ENCODE data around the gene SNCB.

The SNCB gene

DNA sequence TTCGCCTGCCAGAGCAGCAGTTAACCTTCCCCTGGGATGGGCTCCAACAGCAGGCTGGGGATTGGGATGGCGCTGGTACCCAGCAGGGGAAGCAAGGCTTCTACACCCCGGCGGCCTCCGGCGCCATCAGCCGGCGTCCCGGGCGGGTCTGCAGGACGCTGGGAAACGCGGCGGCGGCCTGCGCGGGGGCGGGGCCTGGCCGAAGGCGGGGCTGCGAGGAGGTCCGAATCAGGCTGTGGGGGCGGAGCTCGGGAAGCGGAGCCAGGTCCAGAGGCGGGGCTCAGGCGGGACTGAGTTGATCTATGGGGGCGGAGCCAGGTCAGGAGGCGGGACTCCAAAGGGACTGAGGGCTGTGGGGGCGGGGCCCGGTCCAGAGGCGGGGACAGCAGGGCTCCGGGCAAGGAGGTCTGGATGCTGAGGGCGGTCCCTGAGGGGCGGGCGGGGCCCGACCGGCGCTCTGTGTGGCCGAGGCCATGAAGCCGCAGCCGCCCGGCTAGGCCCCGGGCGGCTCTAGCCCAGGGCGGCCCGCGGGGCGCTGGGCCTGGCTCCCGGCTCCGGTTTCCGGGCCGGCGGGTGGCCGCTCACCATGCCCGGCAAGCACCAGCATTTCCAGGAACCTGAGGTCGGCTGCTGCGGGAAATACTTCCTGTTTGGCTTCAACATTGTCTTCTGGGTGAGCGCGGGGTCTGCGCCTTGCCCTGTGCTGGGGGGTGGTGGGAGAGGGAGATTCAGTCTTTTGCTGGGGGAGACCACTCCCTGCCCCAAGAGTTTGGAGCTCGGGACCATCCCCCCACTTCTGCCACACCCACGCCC is 16.9 kb upstream of the SNCB start, which contains the start of gene TSPAN17:
TSS of gene TSPAN17 (plus strand) at position 455 of the 813 bp plus-strand sequence. CDS start at position 587, 132 bp downstream.
- Histone ChIP-seq H2BK5ac (ENCODE audit: low read depth, low read length, poor library complexity) (peak within 1 kb of the TSS; percentile 76), H3K79me2 (ENCODE audit: control insufficient read depth, insufficient read depth, low read length, poor library complexity) (peaks cover 6% of the 10 kb centered on the region), H3K9ac (ENCODE audit: low read length) (peak within 1 kb of the TSS; percentile 81), H3K9me3 (ENCODE audit: insufficient read depth, low read depth, low read length) (no peaks in the 10 kb centered on the region), H3K14ac (ENCODE audit: low read length) (peak within 1 kb of the TSS; percentile 89), H3K4me3 (ENCODE audit: low read depth, low read length) (peak within 1 kb of the TSS; percentile 74), H3K18ac (ENCODE audit: low read length) (peak within 1 kb of the TSS; percentile 76), H2AFZ (ENCODE audit: insufficient read depth, low read length, poor library complexity) (peak within 1 kb of the TSS; percentile 95), H3K27me3 (ENCODE audit: insufficient read depth, low read length) (no peaks in the 10 kb centered on the region), H3K4me1 (ENCODE audit: control insufficient read depth in 1 of 2, insufficient read depth in 2 of 2, low read length in 2 of 2) (peaks cover 11 to 12% of the 10 kb centered on the region in 2 experiments), H3K79me1 (ENCODE audit: low read length) (peaks cover 10% of the 10 kb centered on the region), H3K4me2 (ENCODE audit: low read length) (peak within 1 kb of the TSS; percentile 88), H2AK5ac (ENCODE audit: low read length) (peak within 1 kb of the TSS; percentile 26), H4K91ac (ENCODE audit: low read depth, low read length) (peak within 1 kb of the TSS; percentile 84), H3K27ac (ENCODE audit: low read depth, low read length) (peak within 1 kb of the TSS; percentile 40), H2BK120ac (ENCODE audit: insufficient read depth, low read length, poor library complexity) (peak within 1 kb of the TSS; percentile 73), H3K4ac (ENCODE audit: low read depth, low read length) (peak within 1 kb of the TSS; percentile 82), H3K36me3 (ENCODE audit: control insufficient read depth in 1 of 2, insufficient read depth in 2 of 2, low read length in 2 of 2) (no peaks in the 10 kb centered on the region), H3K23ac (ENCODE audit: low read length) (no peak within 1 kb of the TSS), H4K8ac (ENCODE audit: low read depth, low read length) (peak within 1 kb of the TSS; percentile 92), H2BK12ac (ENCODE audit: low read length) (no peak within 1 kb of the TSS), H4K12ac (ENCODE audit: low read depth, low read length) (peak within 1 kb of the TSS; percentile 91)
- no CpG with 5 or more reads among the region's 63 CpGs for WGBS (ENCODE audit: extremely low coverage, insufficient coverage, insufficient read length)
- DNase-seq = peak; percentile 100

DNA sequence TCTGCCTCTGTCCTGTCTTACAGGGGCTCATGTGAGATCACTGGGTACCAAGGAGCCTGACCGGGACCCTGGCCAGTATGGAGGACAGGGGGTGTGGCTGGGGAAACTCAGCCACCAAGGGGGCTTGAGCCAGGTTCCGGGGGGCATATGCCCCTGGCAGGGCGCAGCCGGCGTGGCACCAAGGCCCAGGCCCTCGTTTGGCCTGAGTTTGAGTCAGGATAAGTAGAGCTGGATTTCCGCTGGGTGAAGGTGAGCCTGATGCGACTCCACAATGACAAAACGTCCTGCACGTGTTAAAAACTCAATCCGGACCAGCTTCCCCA is 16.3 kb upstream of the SNCB start:
- Histone ChIP-seq H3K4me2 (ENCODE audit: low read length) (peak overlapping the region; percentile 86), H2BK12ac (ENCODE audit: low read length) (no peak overlapping the region), H3K27ac (ENCODE audit: low read depth, low read length) (peak overlapping the region; percentile 40), H3K18ac (ENCODE audit: low read length) (peak overlapping the region; percentile 74), H3K4ac (ENCODE audit: low read depth, low read length) (peak overlapping the region; percentile 42), H3K9me3 (ENCODE audit: insufficient read depth, low read depth, low read length) (no peaks in the 10 kb centered on the region), H3K4me1 (ENCODE audit: control insufficient read depth in 1 of 2, insufficient read depth in 2 of 2, low read length in 2 of 2) (peaks cover 11 to 12% of the 10 kb centered on the region in 2 experiments), H3K79me1 (ENCODE audit: low read length) (peaks cover 10% of the 10 kb centered on the region), H4K91ac (ENCODE audit: low read depth, low read length) (peak overlapping the region; percentile 72), H2AFZ (ENCODE audit: insufficient read depth, low read length, poor library complexity) (peak overlapping the region; percentile 95), H2BK120ac (ENCODE audit: insufficient read depth, low read length, poor library complexity) (no peak overlapping the region), H3K4me3 (ENCODE audit: low read depth, low read length) (peak overlapping the region; percentile 47), H3K23ac (ENCODE audit: low read length) (no peak overlapping the region), H3K79me2 (ENCODE audit: control insufficient read depth, insufficient read depth, low read length, poor library complexity) (peaks cover 6% of the 10 kb centered on the region), H4K8ac (ENCODE audit: low read depth, low read length) (peak overlapping the region; percentile 83), H2BK5ac (ENCODE audit: low read depth, low read length, poor library complexity) (no peak overlapping the region), H3K14ac (ENCODE audit: low read length) (peak overlapping the region; percentile 36), H3K9ac (ENCODE audit: low read length) (peak overlapping the region; percentile 75), H4K12ac (ENCODE audit: low read depth, low read length) (peak overlapping the region; percentile 91), H3K36me3 (ENCODE audit: control insufficient read depth in 1 of 2, insufficient read depth in 2 of 2, low read length in 2 of 2) (no peaks in the 10 kb centered on the region), H2AK5ac (ENCODE audit: low read length) (peak overlapping the region; percentile 23), H3K27me3 (ENCODE audit: insufficient read depth, low read length) (no peaks in the 10 kb centered on the region)
- WGBS (ENCODE audit: extremely low coverage, insufficient coverage, insufficient read length) = no CpG with 5 or more reads among the region's 11 CpGs
- no peak for DNase-seq

DNA sequence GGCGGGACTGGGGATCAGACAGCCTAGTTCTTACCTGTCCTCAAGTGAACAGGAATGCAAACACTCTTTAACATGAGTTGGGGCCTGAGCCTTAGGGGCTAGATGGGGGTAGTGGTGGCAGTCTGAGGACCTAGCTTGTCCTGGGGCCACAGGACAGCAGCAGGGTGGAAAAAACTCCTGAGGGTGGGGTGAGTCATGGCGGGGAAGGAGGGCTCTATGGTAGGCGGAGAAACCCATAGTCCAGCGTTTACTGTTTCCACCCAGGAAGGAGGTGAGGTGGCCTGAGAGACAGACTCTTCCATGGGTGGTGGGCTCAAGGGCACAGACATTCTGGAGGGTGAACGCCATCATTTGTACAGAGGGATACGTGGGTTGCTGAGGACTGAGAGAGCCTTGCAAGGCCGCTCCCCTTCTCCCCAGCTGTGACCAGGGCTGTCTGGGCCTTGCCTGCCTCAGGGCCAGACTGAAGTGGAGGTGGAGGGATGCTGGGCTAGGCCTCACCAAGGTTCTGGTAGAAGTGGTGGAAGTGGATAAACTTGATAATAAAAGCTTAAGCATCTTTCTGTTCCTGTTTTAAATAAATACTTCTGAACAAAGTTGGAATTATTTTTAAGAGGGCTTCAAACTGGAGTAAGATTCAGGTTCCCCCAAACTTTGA is 15.8 kb upstream of the SNCB start:
- Histone ChIP-seq H3K36me3 (ENCODE audit: control insufficient read depth in 1 of 2, insufficient read depth in 2 of 2, low read length in 2 of 2) (no peaks in the 10 kb centered on the region), H3K14ac (ENCODE audit: low read length) (no peak overlapping the region), H2AFZ (ENCODE audit: insufficient read depth, low read length, poor library complexity) (no peak overlapping the region), H3K4me1 (ENCODE audit: control insufficient read depth in 1 of 2, insufficient read depth in 2 of 2, low read length in 2 of 2) (peaks cover 11 to 12% of the 10 kb centered on the region in 2 experiments), H2BK5ac (ENCODE audit: low read depth, low read length, poor library complexity) (no peak overlapping the region), H3K27ac (ENCODE audit: low read depth, low read length) (no peak overlapping the region), H2BK120ac (ENCODE audit: insufficient read depth, low read length, poor library complexity) (no peak overlapping the region), H3K9me3 (ENCODE audit: insufficient read depth, low read depth, low read length) (no peaks in the 10 kb centered on the region), H3K27me3 (ENCODE audit: insufficient read depth, low read length) (no peaks in the 10 kb centered on the region), H3K18ac (ENCODE audit: low read length) (no peak overlapping the region), H2AK5ac (ENCODE audit: low read length) (no peak overlapping the region), H4K91ac (ENCODE audit: low read depth, low read length) (peak overlapping the region; percentile 72), H3K23ac (ENCODE audit: low read length) (no peak overlapping the region), H4K12ac (ENCODE audit: low read depth, low read length) (no peak overlapping the region), H3K9ac (ENCODE audit: low read length) (no peak overlapping the region), H3K79me1 (ENCODE audit: low read length) (peaks cover 10% of the 10 kb centered on the region), H3K4ac (ENCODE audit: low read depth, low read length) (no peak overlapping the region), H4K8ac (ENCODE audit: low read depth, low read length) (peak overlapping the region; percentile 83), H3K4me2 (ENCODE audit: low read length) (no peak overlapping the region), H3K79me2 (ENCODE audit: control insufficient read depth, insufficient read depth, low read length, poor library complexity) (peaks cover 6% of the 10 kb centered on the region), H3K4me3 (ENCODE audit: low read depth, low read length) (no peak overlapping the region), H2BK12ac (ENCODE audit: low read length) (no peak overlapping the region)
- DNase-seq = peak; percentile 63 to 68
- WGBS (ENCODE audit: extremely low coverage, insufficient coverage, insufficient read length) = no CpG with 5 or more reads among the region's 7 CpGs

DNA sequence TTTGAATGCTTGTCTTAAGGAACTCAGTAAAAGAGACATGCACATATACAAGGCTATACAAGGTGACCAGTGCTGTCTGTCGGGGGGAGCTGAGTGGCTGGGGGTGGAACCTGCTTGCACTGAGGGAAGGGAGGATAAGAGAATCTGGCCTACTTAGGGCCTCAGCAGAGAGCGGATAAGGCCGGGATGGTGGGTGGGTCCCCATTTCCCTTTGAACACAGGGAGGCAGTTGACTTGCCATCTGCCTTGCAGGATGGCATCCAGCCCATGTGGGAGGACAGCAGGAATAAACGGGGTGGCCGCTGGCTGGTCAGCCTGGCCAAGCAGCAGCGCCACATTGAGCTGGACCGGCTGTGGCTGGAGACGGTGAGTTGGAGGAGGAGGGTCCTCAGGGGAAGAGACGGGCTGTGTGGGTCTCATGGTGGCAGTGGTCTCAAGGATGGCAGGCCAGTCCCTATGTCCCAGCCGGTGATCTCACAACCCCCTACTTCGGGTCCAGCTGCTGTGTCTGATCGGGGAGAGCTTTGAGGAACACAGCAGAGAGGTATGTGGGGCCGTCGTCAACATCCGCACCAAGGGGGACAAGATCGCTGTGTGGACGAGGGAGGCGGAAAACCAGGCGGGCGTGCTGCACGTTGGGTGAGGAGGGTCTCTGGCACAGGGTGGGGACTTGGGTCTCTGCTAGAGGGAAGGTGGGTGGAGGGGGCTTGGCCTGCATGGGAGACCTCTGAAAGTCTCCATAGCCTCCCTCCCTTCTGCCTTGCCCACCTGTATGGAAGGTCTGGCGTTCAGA is 14.7 kb upstream of the SNCB start:
- no peak overlapping the region for H3K18ac ChIP-seq (ENCODE audit: low read length)
- peaks cover 10% of the 10 kb centered on the region for H3K79me1 ChIP-seq (ENCODE audit: low read length)
- H3K4me3 ChIP-seq (ENCODE audit: low read depth, low read length) = no peak overlapping the region
- DNase-seq = no peak
- H2BK5ac ChIP-seq (ENCODE audit: low read depth, low read length, poor library complexity) = no peak overlapping the region
- no peak overlapping the region for H2BK120ac ChIP-seq (ENCODE audit: insufficient read depth, low read length, poor library complexity)
- H2AFZ ChIP-seq (ENCODE audit: insufficient read depth, low read length, poor library complexity) = no peak overlapping the region
- no peak overlapping the region for H4K12ac ChIP-seq (ENCODE audit: low read depth, low read length)
- H2BK12ac ChIP-seq (ENCODE audit: low read length) = no peak overlapping the region
- peaks cover 6% of the 10 kb centered on the region for H3K79me2 ChIP-seq (ENCODE audit: control insufficient read depth, insufficient read depth, low read length, poor library complexity)
- H3K14ac ChIP-seq (ENCODE audit: low read length) = no peak overlapping the region
- H3K4ac ChIP-seq (ENCODE audit: low read depth, low read length) = no peak overlapping the region
- peaks cover 11 to 12% of the 10 kb centered on the region in 2 experiments for H3K4me1 ChIP-seq (ENCODE audit: control insufficient read depth in 1 of 2, insufficient read depth in 2 of 2, low read length in 2 of 2)
- no peak overlapping the region for H4K8ac ChIP-seq (ENCODE audit: low read depth, low read length)
- no peak overlapping the region for H3K23ac ChIP-seq (ENCODE audit: low read length)
- no peaks in the 10 kb centered on the region for H3K9me3 ChIP-seq (ENCODE audit: insufficient read depth, low read depth, low read length)
- WGBS (ENCODE audit: extremely low coverage, insufficient coverage, insufficient read length) = no CpG with 5 or more reads among the region's 22 CpGs
- H3K9ac ChIP-seq (ENCODE audit: low read length) = no peak overlapping the region
- H3K27me3 ChIP-seq (ENCODE audit: insufficient read depth, low read length) = no peaks in the 10 kb centered on the region
- H3K4me2 ChIP-seq (ENCODE audit: low read length) = no peak overlapping the region
- no peaks in the 10 kb centered on the region for H3K36me3 ChIP-seq (ENCODE audit: control insufficient read depth in 1 of 2, insufficient read depth in 2 of 2, low read length in 2 of 2)
- no peak overlapping the region for H2AK5ac ChIP-seq (ENCODE audit: low read length)
- H4K91ac ChIP-seq (ENCODE audit: low read depth, low read length) = no peak overlapping the region
- no peak overlapping the region for H3K27ac ChIP-seq (ENCODE audit: low read depth, low read length)
